ENCODE measurements around the gene OR4C13.
"Not testable (repeated sequence)": the region's sequence is repeated elsewhere in the genome, so short reads cannot be mapped to it uniquely, and the experiment has no call there.

Gene OR4C13

GRCh38 chr11:49982435-49982834, 30.2 kb downstream of the OR4C13 start, which contains the start of gene OR4C12:
Gene OR4C12, minus strand, starts transcription at chr11:49982535. Its CDS starts 34 bp downstream, at chr11:49982501.
- H3K4me3 ChIP-seq (ENCODE audit: insufficient read depth in 1 of 2, low read depth in 1 of 2, low read length in 2 of 2); H2BK15ac ChIP-seq (ENCODE audit: low read depth, poor library complexity, severe bottlenecking); DNase-seq; H3K79me1 ChIP-seq (replicated peaks; ENCODE audit: low read length, poor library complexity, severe bottlenecking); H3K9me3 ChIP-seq (ENCODE audit: control insufficient read depth, low read length); H3K4ac ChIP-seq (ENCODE audit: low read depth in 1 of 2, low read length in 2 of 2); H4K91ac ChIP-seq (ENCODE audit: low read length); H3K36me3 ChIP-seq (ENCODE audit: control insufficient read depth in 1 of 2, insufficient read depth in 2 of 2, low read depth in 1 of 2, low read length in 2 of 2); H4K8ac ChIP-seq (ENCODE audit: low read length); H3K4me1 ChIP-seq (ENCODE audit: control insufficient read depth, insufficient read depth, low read depth, low read length); H3K27me3 ChIP-seq (ENCODE audit: control insufficient read depth in 1 of 2, insufficient read depth in 1 of 2, low read length in 2 of 2); H2BK120ac ChIP-seq (ENCODE audit: low read depth, low read length); H2BK5ac ChIP-seq (ENCODE audit: low read depth, low read length, poor library complexity, severe bottlenecking); H3K4me2 ChIP-seq (ENCODE audit: low read length, poor library complexity, severe bottlenecking); H3K23ac ChIP-seq (ENCODE audit: low read length in 2 of 2); H3K27ac ChIP-seq (ENCODE audit: low read length, poor library complexity, severe bottlenecking); H2BK12ac ChIP-seq (ENCODE audit: low read length in 2 of 2); H3K18ac ChIP-seq (ENCODE audit: low read depth in 1 of 2, low read length in 2 of 2); H2AK5ac ChIP-seq (ENCODE audit: low read length, severe bottlenecking); H3K9ac ChIP-seq (ENCODE audit: low read length); H3K14ac ChIP-seq (ENCODE audit: low read length in 2 of 2); H2AFZ ChIP-seq (ENCODE audit: low read depth, low read length): not testable (repeated sequence)
- WGBS, result no CpG with 5 or more reads among the region's 1 CpG

- no peak overlapping the region for H2AK5ac ChIP-seq (ENCODE audit: low read length, severe bottlenecking)
- H2BK12ac ChIP-seq (ENCODE audit: low read length in 2 of 2), result no peak overlapping the region
- H3K36me3 ChIP-seq (ENCODE audit: control insufficient read depth in 1 of 2, insufficient read depth in 2 of 2, low read depth in 1 of 2, low read length in 2 of 2), result no peaks in the 10 kb centered on the region
- H3K4me2 ChIP-seq (ENCODE audit: low read length, poor library complexity, severe bottlenecking), result no peak overlapping the region
- no peak overlapping the region for H3K4ac ChIP-seq (ENCODE audit: low read depth in 1 of 2, low read length in 2 of 2)
- 64% methylated on average over 6 of the region's 6 CpGs for whole genome bisulfite sequencing
- no peaks in the 10 kb centered on the region for H3K79me1 ChIP-seq (replicated peaks; ENCODE audit: low read length, poor library complexity, severe bottlenecking)
- H3K27ac ChIP-seq (ENCODE audit: low read length, poor library complexity, severe bottlenecking), result no peak overlapping the region
- no peak overlapping the region for H4K8ac ChIP-seq (ENCODE audit: low read length)
- no peak overlapping the region for H3K4me3 ChIP-seq (ENCODE audit: insufficient read depth in 1 of 2, low read depth in 1 of 2, low read length in 2 of 2)
- no peak overlapping the region for H3K14ac ChIP-seq (ENCODE audit: low read length in 2 of 2)
- H4K91ac ChIP-seq (ENCODE audit: low read length), result no peak overlapping the region
- no peak overlapping the region for H2BK15ac ChIP-seq (ENCODE audit: low read depth, poor library complexity, severe bottlenecking)
- H2BK5ac ChIP-seq (ENCODE audit: low read depth, low read length, poor library complexity, severe bottlenecking), result no peak overlapping the region
- H3K9me3 ChIP-seq (ENCODE audit: control insufficient read depth, low read length), result peaks cover 23% of the 10 kb centered on the region
- peak; percentile 15 for DNase-seq
- H3K4me1 ChIP-seq (ENCODE audit: control insufficient read depth, insufficient read depth, low read depth, low read length), result no peaks in the 10 kb centered on the region
- H2BK120ac ChIP-seq (ENCODE audit: low read depth, low read length), result no peak overlapping the region
- H2AFZ ChIP-seq (ENCODE audit: low read depth, low read length), result no peak overlapping the region
- no peak overlapping the region for H3K18ac ChIP-seq (ENCODE audit: low read depth in 1 of 2, low read length in 2 of 2)
- no peak overlapping the region for H3K23ac ChIP-seq (ENCODE audit: low read length in 2 of 2)
- no peaks in the 10 kb centered on the region for H3K27me3 ChIP-seq (ENCODE audit: control insufficient read depth in 1 of 2, insufficient read depth in 1 of 2, low read length in 2 of 2)
- H3K9ac ChIP-seq (ENCODE audit: low read length), result no peak overlapping the region
Measured at GRCh38 chr11:49995565-49995964, 43.4 kb downstream of the OR4C13 start.

Measured in mesenchymal stem cell (in vitro differentiated cells and primary cell).